Inferior parietal cortex (tissue), 1 donor: ENCODE data around the gene FNDC5.
"Not testable (repeated sequence)": the region's sequence is repeated elsewhere in the genome, so short reads cannot be mapped to it uniquely, and the experiment has no call there.

ENCODE experiments used
- DNase-seq: peaks from one replicate; pipeline ENCODE4 v3.0.0-alpha.2; 2016; ENCODE audit errors: extremely low spot score

Gene FNDC5

GRCh38 chr1:32870615-32871363 is at the start of gene FNDC5:
Gene FNDC5, minus strand, starts transcription at chr1:32870912.
- DNase-seq, result no peak

GRCh38 chr1:32919811-32920733 is 49.4 kb upstream of the FNDC5 start:
- no peak for DNase-seq

GRCh38 chr1:32918179-32918578 is 47.5 kb upstream of the FNDC5 start:
- no peak for DNase-seq

- no peak for DNase-seq
Measured at GRCh38 chr1:32917521-32917920, 46.8 kb upstream of the FNDC5 start.

GRCh38 chr1:32915766-32916706 is 45.3 kb upstream of the FNDC5 start:
- no peak for DNase-seq

GRCh38 chr1:32910319-32910718 is 39.6 kb upstream of the FNDC5 start:
- DNase-seq, result no peak

GRCh38 chr1:32907435-32907834 is 36.7 kb upstream of the FNDC5 start:
- no peak for DNase-seq

- no peak for DNase-seq
Measured at GRCh38 chr1:32906654-32907053, 35.9 kb upstream of the FNDC5 start.

- DNase-seq, result not testable (repeated sequence)
Measured at GRCh38 chr1:32905588-32905987, 34.9 kb upstream of the FNDC5 start.

GRCh38 chr1:32904797-32905196 is 34.1 kb upstream of the FNDC5 start:
- no peak for DNase-seq

- no peak for DNase-seq
Measured at GRCh38 chr1:32903991-32904785, 33.5 kb upstream of the FNDC5 start.

- DNase-seq, result no peak
Measured at GRCh38 chr1:32902535-32902920, 31.8 kb upstream of the FNDC5 start.

- DNase-seq, result no peak
Measured at GRCh38 chr1:32901823-32902534, 31.3 kb upstream of the FNDC5 start.

- DNase-seq, result no peak
Measured at GRCh38 chr1:32900956-32901822, 30.5 kb upstream of the FNDC5 start, which contains the start of gene TMEM54. Gene TMEM54, minus strand, starts transcription at chr1:32901389. Its CDS starts 151 bp downstream, at chr1:32901238.

GRCh38 chr1:32900371-32900955 is 29.8 kb upstream of the FNDC5 start:
- no peak for DNase-seq

- no peak for DNase-seq
Measured at GRCh38 chr1:32899586-32900296, 29.0 kb upstream of the FNDC5 start.

GRCh38 chr1:32898958-32899357 is 28.2 kb upstream of the FNDC5 start:
- DNase-seq, result no peak

- DNase-seq, result no peak
Measured at GRCh38 chr1:32898056-32898455, 27.3 kb upstream of the FNDC5 start.
